ENCODE results near the gene NAT8L.

DNA sequence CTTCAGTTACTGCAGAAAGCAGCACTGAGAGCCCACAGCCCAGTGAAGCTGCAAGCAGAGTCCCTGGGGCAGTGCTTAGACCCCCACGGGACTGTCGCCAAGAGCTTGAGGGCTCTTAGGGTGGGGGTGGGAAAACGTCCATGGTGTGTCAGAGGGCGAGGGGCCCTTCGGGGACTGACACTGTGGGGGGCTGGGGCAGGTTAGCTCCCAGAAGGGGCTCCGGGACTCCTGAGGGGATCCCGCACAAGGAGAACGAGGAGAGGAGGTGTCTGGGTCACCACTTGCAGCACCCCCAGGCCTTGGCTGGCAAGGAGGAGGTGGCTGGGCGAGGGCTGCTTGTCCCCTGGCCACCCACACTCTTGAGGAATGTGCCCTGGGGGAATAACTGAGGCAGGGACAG, 20.8 kb downstream of the NAT8L start:
- TF ChIP-seq CTCF (IDR thresholded peaks at IDR 0.05; ENCODE audit: insufficient read depth, low read depth, low read length) (no peak), EZH2 (IDR thresholded peaks at IDR 0.05; ENCODE audit: insufficient read depth, low read length) (no peak)

Data from astrocyte (in vitro differentiated cells and primary cell).